H9 (cell line): ENCODE results near the gene R3HDML. TPM values are rescaled to one million over a fixed set of nuclear protein-coding genes. Genes with fewer than 3 reads are reported as not detected.

Source experiments
- DNase-seq: peaks from one replicate; pipeline ENCODE4 v3.0.0-alpha.2; 2017
- H2AFZ ChIP-seq: one replicate; pipeline ENCODE4 v1.6.1; 2013; ENCODE audit warnings: mild to moderate bottlenecking, low read length, control low read depth, moderate library complexity
- H2AK5ac ChIP-seq: 2 replicates; pipeline ENCODE4 v1.6.1; 2013; ENCODE audit warnings: low read length, control low read depth, mixed read lengths; ENCODE audit not compliant: insufficient read length
- H2BK120ac ChIP-seq: one replicate; pipeline ENCODE4 v1.6.1; 2013; ENCODE audit warnings: low read depth, mild to moderate bottlenecking, low read length, control low read depth, inconsistent platforms; ENCODE audit not compliant: poor library complexity, severe bottlenecking
- H2BK12ac ChIP-seq: 2 replicates; pipeline ENCODE4 v1.6.1; 2013; ENCODE audit warnings: low read length, control low read depth, mixed read lengths, low read depth; ENCODE audit not compliant: insufficient read length
- H2BK15ac ChIP-seq: 2 replicates; pipeline ENCODE4 v1.6.1; 2013; ENCODE audit warnings: low read depth, low read length, control low read depth
- H2BK20ac ChIP-seq: one replicate; pipeline ENCODE4 v1.6.1; 2013; ENCODE audit warnings: low read depth, mild to moderate bottlenecking, low read length, control low read depth, inconsistent platforms; ENCODE audit not compliant: poor library complexity, severe bottlenecking
- H2BK5ac ChIP-seq: 2 replicates; pipeline ENCODE4 v1.6.1; 2013; ENCODE audit warnings: low read length, control low read depth, mixed read lengths; ENCODE audit not compliant: insufficient read length
- H3K14ac ChIP-seq: 2 replicates; pipeline ENCODE4 v1.6.1; 2013; ENCODE audit warnings: low read length, control low read depth; ENCODE audit not compliant: insufficient read depth
- H3K18ac ChIP-seq: 2 replicates; pipeline ENCODE4 v1.6.1; 2013; ENCODE audit warnings: low read depth, mild to moderate bottlenecking, mixed read lengths, low read length, control low read depth; ENCODE audit not compliant: insufficient read length
- H3K23ac ChIP-seq: 2 replicates; pipeline ENCODE4 v1.6.1; 2013; ENCODE audit warnings: low read length, control low read depth, mixed read lengths, low read depth; ENCODE audit not compliant: insufficient read length
- H3K23me2 ChIP-seq: 2 replicates; pipeline ENCODE4 v1.6.1; 2013; ENCODE audit warnings: low read depth, mild to moderate bottlenecking, mixed read lengths, low read length, control low read depth; ENCODE audit not compliant: insufficient read length, poor library complexity, severe bottlenecking
- H3K27ac ChIP-seq: 2 replicates; pipeline ENCODE4 v1.5.1; 2013; ENCODE audit warnings: low read length, control low read depth, mixed read lengths, low read depth; ENCODE audit not compliant: insufficient read length
- H3K27me3 ChIP-seq: 2 replicates; pipeline ENCODE4 v1.6.1; 2013; ENCODE audit warnings: low read length, control low read depth, inconsistent platforms; ENCODE audit not compliant: insufficient read depth
- H3K4ac ChIP-seq: 2 replicates; pipeline ENCODE4 v1.6.1; 2013; ENCODE audit warnings: low read depth, mild to moderate bottlenecking, control low read depth, inconsistent platforms, low read length, moderate library complexity
- H3K4me1 ChIP-seq: 2 replicates; pipeline ENCODE4 v1.6.1; 2013; ENCODE audit warnings: low read length, control low read depth, inconsistent platforms; ENCODE audit not compliant: insufficient read depth
- H3K4me2 ChIP-seq: 2 replicates; pipeline ENCODE4 v1.6.1; 2013; ENCODE audit warnings: low read length, control low read depth, mixed read lengths; ENCODE audit not compliant: insufficient read length, insufficient read depth
- H3K56ac ChIP-seq: 2 replicates; pipeline ENCODE4 v1.6.1; 2013; ENCODE audit warnings: low read depth, mild to moderate bottlenecking, mixed read lengths, low read length, control low read depth; ENCODE audit not compliant: insufficient read length
- H3K79me1 ChIP-seq: 2 replicates; pipeline ENCODE4 v1.6.1; 2013; ENCODE audit warnings: low read depth, mild to moderate bottlenecking, moderate library complexity, low read length, control low read depth, inconsistent platforms; ENCODE audit not compliant: insufficient read depth, poor library complexity, severe bottlenecking
- H3K79me2 ChIP-seq: 2 replicates; pipeline ENCODE4 v1.6.1; 2013; ENCODE audit warnings: low read length, control low read depth, inconsistent platforms; ENCODE audit not compliant: insufficient read depth
- H3K9ac ChIP-seq: 2 replicates; pipeline ENCODE4 v1.6.1; 2013; ENCODE audit warnings: low read length, control low read depth, mixed read lengths; ENCODE audit not compliant: insufficient read length; ENCODE audit errors: extremely low read depth
- H3K9me3 ChIP-seq: one replicate; pipeline ENCODE4 v1.6.1; 2013; ENCODE audit warnings: low read depth, low read length, inconsistent platforms; ENCODE audit not compliant: control insufficient read depth
- H3T11ph ChIP-seq: one replicate; pipeline ENCODE4 v1.6.1; 2013; ENCODE audit warnings: mild to moderate bottlenecking, low read length, control low read depth, inconsistent platforms
- H4K20me1 ChIP-seq: one replicate; pipeline ENCODE4 v1.6.1; 2013; ENCODE audit not compliant: control insufficient read depth, insufficient read length, insufficient read depth
- H4K5ac ChIP-seq: 2 replicates; pipeline ENCODE4 v1.6.1; 2013; ENCODE audit warnings: low read depth, mild to moderate bottlenecking, mixed read lengths, low read length, control low read depth; ENCODE audit not compliant: insufficient read length
- H4K8ac ChIP-seq: replicated peaks from 2 replicates; pipeline ENCODE4 v1.6.1; 2013; ENCODE audit warnings: low read length, control low read depth, mixed read lengths, low read depth; ENCODE audit not compliant: insufficient read length
- H4K91ac ChIP-seq: 2 replicates; pipeline ENCODE4 v1.6.1; 2013; ENCODE audit warnings: low read depth, mild to moderate bottlenecking, moderate library complexity, mixed read lengths, low read length, control low read depth; ENCODE audit not compliant: insufficient read length
- H3K27ac Mint-ChIP-seq, 3 experiments: 2 replicates in 2 of 3; 3 replicates in 1 of 3; pipeline ENCODE4 v1.8.0; 2020 to 2021; ENCODE audit warnings: mixed read lengths in 3 of 3, mild to moderate bottlenecking in 1 of 3, moderate library complexity in 1 of 3
- H3K27me3 Mint-ChIP-seq: 2 replicates; pipeline ENCODE4 v1.8.0; 2021; ENCODE audit warnings: low read depth, mild to moderate bottlenecking, moderate library complexity, mixed read lengths
- H3K36me3 Mint-ChIP-seq, 3 experiments: 2 replicates in 2 of 3; 3 replicates in 1 of 3; pipeline ENCODE4 v1.8.0; 2020 to 2021; ENCODE audit warnings: low read depth in 3 of 3, mixed read lengths in 3 of 3; ENCODE audit not compliant: insufficient read depth in 1 of 3
- H3K4me1 Mint-ChIP-seq, 2 experiments: 2 replicates each; pipeline ENCODE4 v1.8.0; 2020; ENCODE audit warnings: mixed read lengths in 2 of 2
- H3K4me3 Mint-ChIP-seq, 2 experiments: 2 replicates in 1 of 2; 3 replicates in 1 of 2; pipeline ENCODE4 v1.8.0; 2020 to 2021; ENCODE audit warnings: mild to moderate bottlenecking in 2 of 2, mixed read lengths in 2 of 2, moderate library complexity in 1 of 2
- H3K9me3 Mint-ChIP-seq, 2 experiments: 2 replicates in 1 of 2; 3 replicates in 1 of 2; pipeline ENCODE4 v1.8.0; 2020; ENCODE audit warnings: mild to moderate bottlenecking in 2 of 2, mixed read lengths in 2 of 2, moderate library complexity in 1 of 2
- CTCF ChIP-seq: fragments of 200-600 bp; sonication (generic); conservative IDR thresholded peaks from 3 replicates; pipeline ENCODE4 v1.8.0; 2021; ENCODE audit warnings: antibody characterized with exemption, mild to moderate bottlenecking
- WGBS: extraction: QIAGEN DNeasy Blood & Tissue Kit; methylation state at CpG from one replicate; pipeline ENCODE4 v1.1.7; 2013; ENCODE audit warnings: missing lambda C conversion rate, low lambda C conversion rate, mixed read lengths; ENCODE audit not compliant: insufficient read length; ENCODE audit errors: extremely low coverage; 5-methylcytosine and 5-hydroxymethylcytosine counted together
- total RNA-seq: library from RNA; stranded (reverse); gene quantifications from 2 replicates; pipeline ENCODE4 v1.2.1, GENCODE V29; 2021

The R3HDML gene
- total RNA-seq, 1 experiment from 2014 or later, result not detected

GRCh38 chr20:44400671-44400969 lies 63.8 kb downstream of the R3HDML start:
- Histone ChIP-seq H2BK120ac (no peak overlapping the region), H2AK5ac (no peak overlapping the region), H2AFZ (no peak overlapping the region), H3K79me2 (no peaks in the 10 kb centered on the region), H3T11ph (no peak overlapping the region), H3K27me3 (no peaks in the 10 kb centered on the region), H4K91ac (no peak overlapping the region), H3K23me2 (no peaks in the 10 kb centered on the region), H2BK5ac (no peak overlapping the region), H4K5ac (no peak overlapping the region), H3K79me1 (no peaks in the 10 kb centered on the region), H3K56ac (no peak overlapping the region), H2BK12ac (no peak overlapping the region), H3K14ac (no peak overlapping the region), H2BK20ac (no peak overlapping the region), H3K9ac (no peak overlapping the region), H3K9me3 (no peaks in the 10 kb centered on the region), H3K27ac (no peak overlapping the region), H3K23ac (no peak overlapping the region), H4K8ac (no peak overlapping the region), H2BK15ac (no peak overlapping the region), H3K18ac (no peak overlapping the region), H3K4me2 (no peak overlapping the region), H3K4ac (no peak overlapping the region), H4K20me1 (no peaks in the 10 kb centered on the region), H3K4me1 (no peaks in the 10 kb centered on the region)
- Mint-ChIP-seq H3K27ac (peak overlapping the region in 1 of 3 experiments; percentile 63; a peak in 1 of 7 replicates), H3K36me3 (no peaks in the 10 kb centered on the region), H3K9me3 (peaks cover 0 to 3% of the 10 kb centered on the region in 2 experiments; a peak in 2 of 5 replicates), H3K4me1 (peaks cover 0 to 6% of the 10 kb centered on the region in 2 experiments; a peak in 2 of 4 replicates), H3K4me3 (no peak overlapping the region), H3K27me3 (peaks cover 5% of the 10 kb centered on the region)
- DNase-seq, result no peak
- no peak for TF ChIP-seq CTCF
- no CpG with 5 or more reads among the region's 5 CpGs for WGBS

Other genes starting within 250 kb of the R3HDML start
- gene JPH2, start 149.9 kb upstream of the R3HDML start, total RNA-seq, result 0.31 and 0.35 TPM in 2 replicates
- 35.7 and 36.1 TPM in 2 replicates for gene OSER1, start 126.3 kb upstream of the R3HDML start, total RNA-seq
- 5.9 and 6.8 TPM in 2 replicates for gene GDAP1L1, start 89.7 kb upstream of the R3HDML start, total RNA-seq
- 1.7 TPM in 2 replicates for gene FITM2, start 25.8 kb upstream of the R3HDML start, total RNA-seq
- gene HNF4A, start 18.7 kb downstream of the R3HDML start, total RNA-seq, result 0.04 TPM in 1 of 2 replicates, not detected in the other
- 19.5 and 21.1 TPM in 2 replicates for gene TTPAL, start 138.8 kb downstream of the R3HDML start, total RNA-seq
- gene SERINC3, start 185.0 kb downstream of the R3HDML start, total RNA-seq, result 39.9 and 41.5 TPM in 2 replicates
- gene PKIG, start 245.5 kb downstream of the R3HDML start, total RNA-seq, result 23.0 and 27.0 TPM in 2 replicates